CD4-positive, CD25-positive, alpha-beta regulatory T cell (primary cell): Measurements from ENCODE around the gene ELMOD1. TPM values are rescaled to one million over a fixed set of nuclear protein-coding genes. Genes with fewer than 3 reads are reported as not detected.

Source experiments
- ATAC-seq, 2 donors: fragments of 150-1000 bp; cut with Tn5 transposase; one replicate each; pipeline ENCODE4 v1.10.0; 2021; ENCODE audit warnings: low read depth in 2 of 2, moderate number of reproducible peaks in 2 of 2, moderate library complexity in 1 of 2
- DNase-seq, 3 donors: peaks; one replicate each; pipeline versions ENCODE4 v3.0.0 to v3.0.0-alpha.2; 2012 to 2022; ENCODE audit warnings: mixed read lengths in 1 of 3
- H3K27ac ChIP-seq: one replicate; pipeline ENCODE4 v1.7.0; 2013; ENCODE audit warnings: mild to moderate bottlenecking, low read length; ENCODE audit not compliant: insufficient read depth, poor library complexity, severe bottlenecking
- H3K27me3 ChIP-seq: one replicate; pipeline ENCODE4 v1.7.0; 2013; ENCODE audit warnings: low read length; ENCODE audit not compliant: control insufficient read depth, insufficient read depth
- H3K36me3 ChIP-seq: one replicate; pipeline ENCODE4 v1.7.0; 2013; ENCODE audit warnings: mild to moderate bottlenecking, low read length, moderate library complexity; ENCODE audit not compliant: control insufficient read depth, insufficient read depth
- H3K4me1 ChIP-seq: 2 replicates; pipeline ENCODE4 v1.7.0; 2013; ENCODE audit warnings: mild to moderate bottlenecking, low read length; ENCODE audit not compliant: insufficient read depth, control insufficient read depth, poor library complexity, severe bottlenecking
- H3K4me3 ChIP-seq: one replicate; pipeline ENCODE4 v1.7.0; 2013; ENCODE audit warnings: low read depth, mild to moderate bottlenecking, low read length, moderate library complexity
- H3K9me3 ChIP-seq, 2 experiments: 1 replicate in 1 of 2; 2 replicates in 1 of 2; pipeline ENCODE4 v1.7.0; 2013; ENCODE audit warnings: low read length in 2 of 2, mild to moderate bottlenecking in 1 of 2, moderate library complexity in 1 of 2; ENCODE audit not compliant: control insufficient read depth in 2 of 2
- H3K27ac Mint-ChIP-seq, 3 donors: one replicate each; pipeline ENCODE4 v1.8.0; 2020 to 2022; ENCODE audit warnings: mild to moderate bottlenecking in 3 of 3, mixed read lengths in 3 of 3, moderate library complexity in 2 of 3
- H3K27me3 Mint-ChIP-seq: one replicate; pipeline ENCODE4 v1.8.0; 2022; ENCODE audit warnings: mild to moderate bottlenecking, mixed read lengths
- H3K36me3 Mint-ChIP-seq: one replicate; pipeline ENCODE4 v1.8.0; 2020; ENCODE audit warnings: mixed read lengths
- H3K4me1 Mint-ChIP-seq, 4 donors: one replicate each; pipeline ENCODE4 v1.8.0; 2020 to 2022; ENCODE audit warnings: mixed read lengths in 4 of 4, mild to moderate bottlenecking in 1 of 4
- H3K4me3 Mint-ChIP-seq, 4 donors: one replicate each; pipeline ENCODE4 v1.8.0; 2020 to 2022; ENCODE audit warnings: mild to moderate bottlenecking in 4 of 4, mixed read lengths in 4 of 4, moderate library complexity in 3 of 4
- H3K9me3 Mint-ChIP-seq, 7 donors: one replicate each; pipeline ENCODE4 v1.8.0; 2020 to 2022; ENCODE audit warnings: mixed read lengths in 7 of 7, mild to moderate bottlenecking in 3 of 7, moderate library complexity in 2 of 7
- polyA plus RNA-seq, 4 donors: library from polyadenylated mRNA; unstranded; fragments of 300-500 nt; fragmentation: Illumina TruSeq; gene quantifications; one replicate each; pipeline ENCODE4 v1.2.3, GENCODE V29; 2021
- total RNA-seq: library from RNA; stranded (reverse); gene quantifications from one replicate; pipeline ENCODE4 v1.2.3, GENCODE V29; 2022

Gene ELMOD1
- total and polyA plus RNA-seq, 5 donors from 2014 or later: not detected

- no peak overlapping the region for H3K27ac ChIP-seq
- ATAC-seq (no peak), DNase-seq (no peak)
- Mint-ChIP-seq H3K36me3 (no peaks in the 10 kb centered on the region), H3K4me1 (no peaks in the 10 kb centered on the region), H3K9me3 (no peaks in the 10 kb centered on the region), H3K4me3 (no peak overlapping the region), H3K27ac (no peak overlapping the region), H3K27me3 (no peaks in the 10 kb centered on the region)
- no peaks in the 10 kb centered on the region for H3K4me1 ChIP-seq
- H3K4me3 ChIP-seq: no peak overlapping the region
- no peaks in the 10 kb centered on the region for H3K9me3 ChIP-seq
- no peaks in the 10 kb centered on the region for H3K36me3 ChIP-seq
- H3K27me3 ChIP-seq: no peaks in the 10 kb centered on the region
These were observed 91.6 kb downstream of the ELMOD1 start for GRCh38 chr11:107682572-107682971.

- Histone ChIP-seq H3K9me3 (no peaks in the 10 kb centered on the region), H3K27ac (no peak overlapping the region), H3K4me3 (no peak overlapping the region), H3K36me3 (no peaks in the 10 kb centered on the region), H3K4me1 (no peaks in the 10 kb centered on the region), H3K27me3 (no peaks in the 10 kb centered on the region)
- no peak for DNase-seq
- Mint-ChIP-seq H3K27ac (no peak overlapping the region), H3K27me3 (no peaks in the 10 kb centered on the region), H3K4me1 (no peaks in the 10 kb centered on the region), H3K4me3 (no peak overlapping the region), H3K36me3 (no peaks in the 10 kb centered on the region), H3K9me3 (no peaks in the 10 kb centered on the region)
- ATAC-seq: no peak
These were observed 92.1 kb downstream of the ELMOD1 start for GRCh38 chr11:107683061-107683460.

- no peaks in the 10 kb centered on the region for H3K36me3 Mint-ChIP-seq
- ATAC-seq: no peak
- H3K36me3 ChIP-seq: no peaks in the 10 kb centered on the region
These were observed 92.9 kb downstream of the ELMOD1 start for GRCh38 chr11:107683807-107684206.

GRCh38 chr11:107688322-107688918 lies 97.5 kb downstream of the ELMOD1 start:
- Histone ChIP-seq H3K27me3 (peaks cover 4% of the 10 kb centered on the region), H3K9me3 (no peaks in the 10 kb centered on the region), H3K4me3 (no peak overlapping the region), H3K4me1 (no peaks in the 10 kb centered on the region), H3K36me3 (no peaks in the 10 kb centered on the region), H3K27ac (no peak overlapping the region)
- Mint-ChIP-seq H3K36me3 (no peaks in the 10 kb centered on the region), H3K4me1 (no peaks in the 10 kb centered on the region), H3K9me3 (no peaks in the 10 kb centered on the region), H3K4me3 (no peak overlapping the region), H3K27ac (no peak overlapping the region), H3K27me3 (peaks cover 6% of the 10 kb centered on the region)
- ATAC-seq (no peak), DNase-seq (no peak)

More at GRCh38 chr11:107683807-107684206, 92.9 kb downstream of the ELMOD1 start:
- Mint-ChIP-seq H3K4me1 (no peaks in the 10 kb centered on the region), H3K9me3 (no peaks in the 10 kb centered on the region), H3K4me3 (no peak overlapping the region), H3K27ac (no peak overlapping the region), H3K27me3 (no peaks in the 10 kb centered on the region)
- H3K27me3 ChIP-seq: no peaks in the 10 kb centered on the region
- no peaks in the 10 kb centered on the region for H3K9me3 ChIP-seq
- no peak overlapping the region for H3K27ac ChIP-seq
- H3K4me1 ChIP-seq: no peaks in the 10 kb centered on the region
- H3K4me3 ChIP-seq: no peak overlapping the region
- DNase-seq: peak in 1 of 3 donors; percentile 4

GRCh38 chr11:107689317-107690202 lies 98.6 kb downstream of the ELMOD1 start:
- Mint-ChIP-seq H3K27me3 (peaks cover 9% of the 10 kb centered on the region), H3K27ac (no peak overlapping the region), H3K4me3 (no peak overlapping the region), H3K36me3 (no peaks in the 10 kb centered on the region), H3K9me3 (no peaks in the 10 kb centered on the region), H3K4me1 (no peaks in the 10 kb centered on the region)
- Histone ChIP-seq H3K27ac (no peak overlapping the region), H3K4me3 (no peak overlapping the region), H3K36me3 (no peaks in the 10 kb centered on the region), H3K9me3 (no peaks in the 10 kb centered on the region), H3K4me1 (no peaks in the 10 kb centered on the region), H3K27me3 (peaks cover 6% of the 10 kb centered on the region)
- peak in 1 of 2 donors; percentile 53 for ATAC-seq
- peak; percentile 21 to 51 (median 32) for DNase-seq

- Histone ChIP-seq H3K36me3 (no peaks in the 10 kb centered on the region), H3K9me3 (no peaks in the 10 kb centered on the region), H3K27ac (no peak overlapping the region), H3K4me3 (no peak overlapping the region), H3K27me3 (peaks cover 8% of the 10 kb centered on the region), H3K4me1 (no peaks in the 10 kb centered on the region)
- H3K9me3 Mint-ChIP-seq: no peaks in the 10 kb centered on the region
- no peaks in the 10 kb centered on the region for H3K36me3 Mint-ChIP-seq
- DNase-seq (no peak), ATAC-seq (no peak)
- H3K4me1 Mint-ChIP-seq: no peaks in the 10 kb centered on the region
- peaks cover 12% of the 10 kb centered on the region for H3K27me3 Mint-ChIP-seq
- H3K27ac Mint-ChIP-seq: no peak overlapping the region
- no peak overlapping the region for H3K4me3 Mint-ChIP-seq
These were observed 100.2 kb downstream of the ELMOD1 start for GRCh38 chr11:107691000-107691750.

GRCh38 chr11:107695446-107695845 lies 104.5 kb downstream of the ELMOD1 start:
- Histone ChIP-seq H3K9me3 (no peaks in the 10 kb centered on the region), H3K4me3 (no peak overlapping the region), H3K36me3 (no peaks in the 10 kb centered on the region), H3K27me3 (peaks cover 10% of the 10 kb centered on the region), H3K4me1 (no peaks in the 10 kb centered on the region), H3K27ac (no peak overlapping the region)
- no peak overlapping the region for H3K4me3 Mint-ChIP-seq
- no peaks in the 10 kb centered on the region for H3K4me1 Mint-ChIP-seq
- peaks cover 18% of the 10 kb centered on the region for H3K27me3 Mint-ChIP-seq
- no peaks in the 10 kb centered on the region for H3K9me3 Mint-ChIP-seq
- DNase-seq (no peak), ATAC-seq (no peak)
- H3K36me3 Mint-ChIP-seq: no peaks in the 10 kb centered on the region
- H3K27ac Mint-ChIP-seq: no peak overlapping the region
